Sigmoid colon (tissue), 3 donors: ENCODE data around the gene PHF13.

ENCODE experiments used
- CTCF ChIP-seq, 4 experiments: fragments of 450-650 bp in 3 of 4; fragments of 200-600 bp in 1 of 4; IDR thresholded peaks; one replicate each; pipeline ENCODE4 v1.5.1; 2016 to 2019; ENCODE audit warnings: antibody characterized with exemption in 4 of 4, mild to moderate bottlenecking in 3 of 4, moderate library complexity in 2 of 4
- POLR2A ChIP-seq, 2 donors: fragments of 450-650 bp; IDR thresholded peaks; one replicate each; pipeline ENCODE4 v1.6.1; 2016; ENCODE audit warnings: antibody characterized with exemption in 2 of 2, mild to moderate bottlenecking in 2 of 2, moderate library complexity in 2 of 2

GRCh38 chr1:6635161-6635909 is 21.8 kb downstream of the PHF13 start:
- TF ChIP-seq CTCF (IDR thresholded peaks at IDR 0.05) (no peak), POLR2A (IDR thresholded peaks at IDR 0.05) (no peak)
